ENCODE results near the gene NELL1. TPM values are rescaled to one million over a fixed set of nuclear protein-coding genes. Genes with fewer than 3 reads are reported as not detected.
A peak's percentile ranks its signal among the peaks of the same experiment; 100 is the strongest.

The NELL1 gene
- polyA plus RNA-seq, 1 of the 3 experiments (the other 2 are of a cell fraction) = not detected

- no peaks in the 10 kb centered on the region for H3K9me3 ChIP-seq
- no peaks in the 10 kb centered on the region; a peak in 1 of 4 replicates for H3K4me1 ChIP-seq (ENCODE audit: control insufficient read depth in 1 of 2, insufficient read depth in 2 of 2, low read depth in 1 of 2, low read length in 1 of 2)
- ChIA-PET CTCF (no interaction called here), POLR2A (no interaction called here)
- no peaks in the 10 kb centered on the region for H3K79me2 ChIP-seq (ENCODE audit: insufficient read depth)
- H3K9me2 ChIP-seq = no peaks in the 10 kb centered on the region
- H3F3A ChIP-seq (replicated peaks; ENCODE audit: insufficient read depth) = no peaks in the 10 kb centered on the region
- H3K9ac ChIP-seq = no peak overlapping the region
- no peaks in the 10 kb centered on the region for H3K36me3 ChIP-seq (replicated peaks in 1 of 2; ENCODE audit: control insufficient read depth in 1 of 2, insufficient read depth in 2 of 2, low read length in 1 of 2)
- H3K4me2 ChIP-seq = no peak overlapping the region
- no peak overlapping the region for H3K4me3 ChIP-seq (ENCODE audit: low read depth in 2 of 2, low read length in 1 of 2)
- WGBS (ENCODE audit: low lambda C conversion rate) = 57% methylated on average over 7 of the region's 7 CpGs
- no peak for TF ChIP-seq NRF1 (IDR thresholded peaks at IDR 0.05; ENCODE audit: low read depth, low read length)
- TF ChIP-seq FOSL2 (IDR thresholded peaks at IDR 0.05; ENCODE audit: borderline replicate concordance, low read depth) = no peak
- TF ChIP-seq TEAD4 (IDR thresholded peaks at IDR 0.05; ENCODE audit: borderline replicate concordance, insufficient read depth) = no peak
- TF ChIP-seq FOXM1 (IDR thresholded peaks at IDR 0.05; ENCODE audit: low read depth) = no peak
- TF ChIP-seq SMC3 (IDR thresholded peaks at IDR 0.05; ENCODE audit: low read depth, low read length) = no peak
- TF ChIP-seq GATA2 (CRISPR knock-in tag; IDR thresholded peaks at IDR 0.05) = no peak
- no peak for TF ChIP-seq NFIC (IDR thresholded peaks at IDR 0.05; ENCODE audit: borderline replicate concordance)
- no peak overlapping the region for H2AFZ ChIP-seq (ENCODE audit: low read depth)
- H3K27ac ChIP-seq (ENCODE audit: low read depth in 2 of 2, low read length in 1 of 2) = no peak overlapping the region
- no peak for DNase-seq
- H4K20me1 ChIP-seq (ENCODE audit: insufficient read depth) = no peaks in the 10 kb centered on the region
- no peaks in the 10 kb centered on the region for H3K27me3 ChIP-seq (ENCODE audit: insufficient read depth)
These were observed 93.6 kb downstream of the NELL1 start for GRCh38 chr11:20762980-20763379.

- H3K27me3 ChIP-seq (ENCODE audit: insufficient read depth) = no peaks in the 10 kb centered on the region
- H2AFZ ChIP-seq (ENCODE audit: low read depth) = no peak overlapping the region
- CTCF ChIA-PET = interaction anchor here (1.1 to 2.0 kb wide), 4 partner anchors 15 to 1218 kb away, joined by 3 to 6 read pairs (median 3); no protein-coding TSS in a partner anchor
- no peaks in the 10 kb centered on the region for H3K9me2 ChIP-seq
- no peaks in the 10 kb centered on the region for H3K9me3 ChIP-seq
- peaks cover 0 to 14% of the 10 kb centered on the region in 2 experiments; a peak in 1 of 4 replicates for H3K4me1 ChIP-seq (ENCODE audit: control insufficient read depth in 1 of 2, insufficient read depth in 2 of 2, low read depth in 1 of 2, low read length in 1 of 2)
- no peak overlapping the region for H3K9ac ChIP-seq
- WGBS (ENCODE audit: low lambda C conversion rate) = 33% methylated on average over 1 of the region's 1 CpG
- POLR2A ChIA-PET = no interaction called here
- no peaks in the 10 kb centered on the region for H3K36me3 ChIP-seq (replicated peaks in 1 of 2; ENCODE audit: control insufficient read depth in 1 of 2, insufficient read depth in 2 of 2, low read length in 1 of 2)
- TF ChIP-seq EZH2phosphoT487 (IDR thresholded peaks at IDR 0.05; ENCODE audit: borderline replicate concordance, low read depth) (no peak), GATA2 (CRISPR knock-in tag; IDR thresholded peaks at IDR 0.05) (0 out of 2 replicates have a peak, but pooled peaks have one; percentile 17)
- H3K27ac ChIP-seq (ENCODE audit: low read depth in 2 of 2, low read length in 1 of 2) = no peak overlapping the region; a peak in 1 of 4 replicates
- no peak overlapping the region for H3K4me2 ChIP-seq
- peak; percentile 27 for DNase-seq
- H3F3A ChIP-seq (replicated peaks; ENCODE audit: insufficient read depth) = no peaks in the 10 kb centered on the region
- H3K79me2 ChIP-seq (ENCODE audit: insufficient read depth) = no peaks in the 10 kb centered on the region
- no peak overlapping the region for H3K4me3 ChIP-seq (ENCODE audit: low read depth in 2 of 2, low read length in 1 of 2)
- no peaks in the 10 kb centered on the region for H4K20me1 ChIP-seq (ENCODE audit: insufficient read depth)
These were observed 101.1 kb downstream of the NELL1 start for GRCh38 chr11:20770414-20770946.

- Histone ChIP-seq H3K4me2 (no peak overlapping the region), H3K4me1 (ENCODE audit: control insufficient read depth in 1 of 2, insufficient read depth in 2 of 2, low read depth in 1 of 2, low read length in 1 of 2) (peaks cover 0 to 14% of the 10 kb centered on the region in 2 experiments; a peak in 1 of 4 replicates), H4K20me1 (ENCODE audit: insufficient read depth) (no peaks in the 10 kb centered on the region), H3K36me3 (replicated peaks in 1 of 2; ENCODE audit: control insufficient read depth in 1 of 2, insufficient read depth in 2 of 2, low read length in 1 of 2) (no peaks in the 10 kb centered on the region), H3K4me3 (ENCODE audit: low read depth in 2 of 2, low read length in 1 of 2) (no peak overlapping the region), H3K9me2 (no peaks in the 10 kb centered on the region), H3F3A (replicated peaks; ENCODE audit: insufficient read depth) (no peaks in the 10 kb centered on the region), H3K9ac (no peak overlapping the region), H2AFZ (ENCODE audit: low read depth) (no peak overlapping the region), H3K9me3 (no peaks in the 10 kb centered on the region), H3K27ac (ENCODE audit: low read depth in 2 of 2, low read length in 1 of 2) (no peak overlapping the region), H3K27me3 (ENCODE audit: insufficient read depth) (no peaks in the 10 kb centered on the region), H3K79me2 (ENCODE audit: insufficient read depth) (no peaks in the 10 kb centered on the region)
- ChIA-PET POLR2A (no interaction called here), CTCF (interaction anchor here (0.5 to 2.0 kb wide), 3 partner anchors 24 to 1217 kb away, joined by 3 to 6 read pairs (median 4); no protein-coding TSS in a partner anchor)
- no peak for DNase-seq
- TF ChIP-seq, protein P1, sequence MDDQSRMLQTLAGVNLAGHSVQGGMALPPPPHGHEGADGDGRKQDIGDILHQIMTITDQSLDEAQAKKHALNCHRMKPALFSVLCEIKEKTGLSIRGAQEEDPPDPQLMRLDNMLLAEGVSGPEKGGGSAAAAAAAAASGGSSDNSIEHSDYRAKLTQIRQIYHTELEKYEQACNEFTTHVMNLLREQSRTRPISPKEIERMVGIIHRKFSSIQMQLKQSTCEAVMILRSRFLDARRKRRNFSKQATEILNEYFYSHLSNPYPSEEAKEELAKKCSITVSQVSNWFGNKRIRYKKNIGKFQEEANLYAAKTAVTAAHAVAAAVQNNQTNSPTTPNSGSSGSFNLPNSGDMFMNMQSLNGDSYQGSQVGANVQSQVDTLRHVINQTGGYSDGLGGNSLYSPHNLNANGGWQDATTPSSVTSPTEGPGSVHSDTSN (IDR thresholded peaks at IDR 0.05) = no peak
- no peak for TF ChIP-seq EP300 (IDR thresholded peaks at IDR 0.05; ENCODE audit: borderline replicate concordance in 1 of 2, low read depth in 1 of 2, low read length in 1 of 2)
These were observed 101.6 kb downstream of the NELL1 start for GRCh38 chr11:20771026-20771425.
